Measurements from ENCODE around the gene LACTBL1. TPM values are rescaled to one million over a fixed set of nuclear protein-coding genes. Genes with fewer than 3 reads are reported as not detected.

Gene LACTBL1
- total RNA-seq, 4 donors from 2014 or later: not detected

- TF ChIP-seq CTCF (IDR thresholded peaks at IDR 0.05) (no peak), POLR2A (IDR thresholded peaks at IDR 0.05) (no peak)
- peaks cover 0 to 6% of the 10 kb centered on the region in 2 donors for H3K27me3 ChIP-seq
- intact Hi-C loops (cut with DNase I; ENCODE audit: low total_unique reads): no loop called here
These were observed 4.8 kb downstream of the LACTBL1 start for GRCh38 chr1:22967833-22968232.

GRCh38 chr1:22966309-22966708 lies 6.4 kb downstream of the LACTBL1 start:
- intact Hi-C loops (cut with DNase I; ENCODE audit: low total_unique reads): no loop called here
- Histone ChIP-seq H3K36me3 (no peaks in the 10 kb centered on the region), H3K27me3 (peaks cover 0 to 3% of the 10 kb centered on the region in 2 donors), H3K4me1 (no peaks in the 10 kb centered on the region), H3K9me3 (no peaks in the 10 kb centered on the region), H3K27ac (no peak overlapping the region), H3K4me3 (no peak overlapping the region)
- no peak for TF ChIP-seq CTCF (IDR thresholded peaks at IDR 0.05)
- TF ChIP-seq POLR2A (IDR thresholded peaks at IDR 0.05): no peak
- no peak for DNase-seq

More at GRCh38 chr1:22967833-22968232, 4.8 kb downstream of the LACTBL1 start:
- DNase-seq: no peak
- H3K36me3 ChIP-seq: no peaks in the 10 kb centered on the region
- no peaks in the 10 kb centered on the region for H3K9me3 ChIP-seq
- H3K4me3 ChIP-seq: no peak overlapping the region
- H3K27ac ChIP-seq: no peak overlapping the region
- H3K4me1 ChIP-seq: no peaks in the 10 kb centered on the region

- Histone ChIP-seq H3K36me3 (no peaks in the 10 kb centered on the region), H3K27ac (no peak overlapping the region), H3K27me3 (no peaks in the 10 kb centered on the region), H3K9me3 (no peaks in the 10 kb centered on the region), H3K4me3 (no peak overlapping the region), H3K4me1 (no peaks in the 10 kb centered on the region)
- intact Hi-C loops (cut with DNase I; ENCODE audit: low total_unique reads): no loop called here
- TF ChIP-seq CTCF (IDR thresholded peaks at IDR 0.05) (no peak), POLR2A (IDR thresholded peaks at IDR 0.05) (no peak)
- no peak for DNase-seq
These were observed 9.5 kb downstream of the LACTBL1 start for GRCh38 chr1:22963044-22963677.

- H3K4me1 ChIP-seq: no peaks in the 10 kb centered on the region
- no peak for TF ChIP-seq CTCF (IDR thresholded peaks at IDR 0.05)
- no peak for TF ChIP-seq POLR2A (IDR thresholded peaks at IDR 0.05)
- intact Hi-C loops (cut with DNase I; ENCODE audit: low total_unique reads): no loop called here
- DNase-seq: no peak
- H3K27me3 ChIP-seq: no peaks in the 10 kb centered on the region
- H3K27ac ChIP-seq: no peak overlapping the region
- H3K36me3 ChIP-seq: no peaks in the 10 kb centered on the region
- H3K4me3 ChIP-seq: no peak overlapping the region
- H3K9me3 ChIP-seq: no peaks in the 10 kb centered on the region
These were observed 10.1 kb downstream of the LACTBL1 start for GRCh38 chr1:22962558-22962957.

GRCh38 chr1:22959545-22960360 lies 12.9 kb downstream of the LACTBL1 start:
- DNase-seq: no peak
- no peaks in the 10 kb centered on the region for H3K9me3 ChIP-seq
- no peak overlapping the region for H3K27ac ChIP-seq
- no peak overlapping the region for H3K4me3 ChIP-seq
- TF ChIP-seq CTCF (IDR thresholded peaks at IDR 0.05) (no peak), POLR2A (IDR thresholded peaks at IDR 0.05) (no peak)
- H3K4me1 ChIP-seq: no peaks in the 10 kb centered on the region
- no peaks in the 10 kb centered on the region for H3K27me3 ChIP-seq
- intact Hi-C loops (cut with DNase I; ENCODE audit: low total_unique reads): no loop called here
- H3K36me3 ChIP-seq: no peaks in the 10 kb centered on the region

Measured in uterus (tissue), 4 donors.